Ishikawa (cell line): ENCODE measurements around the gene LETM1.

Experiments
- CEBPB ChIP-seq: IDR thresholded peaks from 2 replicates; pipeline ENCODE4 v1.6.1; 2012
- CREB1 ChIP-seq: IDR thresholded peaks from 2 replicates; pipeline ENCODE4 v1.6.1; 2012; ENCODE audit warnings: low read depth
- EGR1 ChIP-seq: IDR thresholded peaks from 2 replicates; pipeline ENCODE4 v1.6.1; 2012
- EP300 ChIP-seq: IDR thresholded peaks from 2 replicates; pipeline ENCODE4 v1.6.1; 2012; ENCODE audit warnings: borderline replicate concordance
- FOXM1 ChIP-seq: IDR thresholded peaks from 2 replicates; pipeline ENCODE4 v1.6.1; 2012; ENCODE audit warnings: low read depth, borderline replicate concordance
- MAX ChIP-seq: IDR thresholded peaks from 2 replicates; pipeline ENCODE4 v1.6.1; 2012
- NFIC ChIP-seq: IDR thresholded peaks from 2 replicates; pipeline ENCODE4 v1.6.1; 2012
- RAD21 ChIP-seq: IDR thresholded peaks from 2 replicates; pipeline ENCODE4 v1.6.1; 2012; ENCODE audit warnings: low read depth
- REST ChIP-seq: IDR thresholded peaks from 2 replicates; pipeline ENCODE4 v1.6.1; 2012; ENCODE audit warnings: low read depth, mild to moderate bottlenecking
- TAF1 ChIP-seq: IDR thresholded peaks from 2 replicates; pipeline ENCODE4 v1.6.1; 2012; ENCODE audit warnings: low read depth, mild to moderate bottlenecking
- TCF12 ChIP-seq: IDR thresholded peaks from 2 replicates; pipeline ENCODE4 v1.6.1; 2012; ENCODE audit warnings: low read depth
- TEAD4 ChIP-seq: IDR thresholded peaks from 2 replicates; pipeline ENCODE4 v1.6.1; 2012
- USF1 ChIP-seq: IDR thresholded peaks from 2 replicates; pipeline ENCODE4 v1.6.1; 2012
- YY1 ChIP-seq: IDR thresholded peaks from 2 replicates; pipeline ENCODE4 v1.6.1; 2012; ENCODE audit warnings: low read depth
- ZBTB7A ChIP-seq: IDR thresholded peaks from 2 replicates; pipeline ENCODE4 v1.6.1; 2012; ENCODE audit warnings: low read depth

LETM1 gene

GRCh38 chr4:1771555-1772305 is 84.2 kb downstream of the LETM1 start:
- no peak for TF ChIP-seq USF1
- TF ChIP-seq CREB1, result no peak
- no peak for TF ChIP-seq TEAD4
- TF ChIP-seq RAD21, result no peak
- TF ChIP-seq REST, result no peak
- TF ChIP-seq FOXM1, result no peak
- TF ChIP-seq TAF1, result no peak
- no peak for TF ChIP-seq MAX
- TF ChIP-seq NFIC, result no peak
- TF ChIP-seq YY1, result no peak
- TF ChIP-seq TCF12, result no peak
- no peak for TF ChIP-seq EP300
- no peak for TF ChIP-seq ZBTB7A
- no peak for TF ChIP-seq EGR1
- TF ChIP-seq CEBPB, result no peak

DNA sequence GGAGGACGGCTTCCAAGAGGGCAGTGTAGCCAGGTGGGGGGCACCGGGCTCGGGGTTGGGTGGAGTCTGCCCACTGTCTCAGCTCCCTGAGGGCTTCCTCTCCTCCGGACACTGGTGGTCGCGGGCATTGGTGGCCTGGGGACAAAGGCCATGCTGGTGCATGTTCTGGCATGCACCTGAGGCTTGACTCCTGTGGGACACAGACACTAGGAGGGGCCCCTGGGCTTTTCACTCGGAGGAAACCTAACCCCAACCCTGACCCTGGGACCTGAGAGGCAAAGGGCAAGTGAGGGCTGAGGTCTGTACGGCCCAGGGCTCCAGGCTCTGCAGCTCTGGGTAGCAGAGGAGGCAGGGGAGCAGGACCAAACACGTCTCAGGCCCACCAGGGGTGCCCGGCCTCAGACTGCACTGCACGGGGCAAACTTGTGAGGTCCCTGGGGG is 85.1 kb downstream of the LETM1 start:
- TF ChIP-seq RAD21 (no peak), TEAD4 (no peak), TCF12 (no peak), MAX (no peak), FOXM1 (no peak), REST (no peak), NFIC (no peak), USF1 (no peak), ZBTB7A (no peak)

- TF ChIP-seq ZBTB7A (no peak), YY1 (no peak), EGR1 (no peak), TAF1 (0 out of 2 replicates have a peak, but pooled peaks have one; percentile 24), REST (no peak)
Observed at GRCh38 chr4:1770245-1770644, 85.7 kb downstream of the LETM1 start.

- TF ChIP-seq ZBTB7A (peak; percentile 69), RAD21 (no peak), TAF1 (no peak)
Observed at GRCh38 chr4:1769692-1770091, 86.3 kb downstream of the LETM1 start.
